T-helper 22 cell (primary cell): ENCODE data around the gene GPNMB.

Source experiments
- DNase-seq: peaks from one replicate; pipeline ENCODE4 v3.0.0-alpha.2; 2020; ENCODE audit warnings: low read depth

Gene GPNMB

GRCh38 chr7:23230641-23231101, 15.9 kb upstream of the GPNMB start:
- DNase-seq, result no peak

DNA sequence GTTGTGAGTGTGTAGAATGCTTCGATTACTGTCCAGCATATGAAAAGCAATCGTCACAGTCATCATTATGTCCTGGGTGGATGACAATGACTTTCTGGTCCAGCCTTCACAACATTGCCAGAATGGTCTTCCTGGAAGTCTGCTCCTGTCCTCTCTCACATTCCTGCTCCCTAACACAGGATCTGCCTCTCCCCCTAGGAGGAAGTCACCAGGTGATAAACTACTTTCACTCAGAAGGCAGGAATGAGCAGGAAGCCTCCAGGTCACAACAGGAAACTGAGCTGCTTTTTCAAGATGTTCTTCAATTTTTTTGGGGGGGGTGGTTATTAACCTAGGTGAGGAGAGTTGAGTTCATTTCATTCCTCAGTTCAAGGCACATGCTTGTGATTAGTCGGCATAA, 13.6 kb upstream of the GPNMB start:
- no peak for DNase-seq

DNA sequence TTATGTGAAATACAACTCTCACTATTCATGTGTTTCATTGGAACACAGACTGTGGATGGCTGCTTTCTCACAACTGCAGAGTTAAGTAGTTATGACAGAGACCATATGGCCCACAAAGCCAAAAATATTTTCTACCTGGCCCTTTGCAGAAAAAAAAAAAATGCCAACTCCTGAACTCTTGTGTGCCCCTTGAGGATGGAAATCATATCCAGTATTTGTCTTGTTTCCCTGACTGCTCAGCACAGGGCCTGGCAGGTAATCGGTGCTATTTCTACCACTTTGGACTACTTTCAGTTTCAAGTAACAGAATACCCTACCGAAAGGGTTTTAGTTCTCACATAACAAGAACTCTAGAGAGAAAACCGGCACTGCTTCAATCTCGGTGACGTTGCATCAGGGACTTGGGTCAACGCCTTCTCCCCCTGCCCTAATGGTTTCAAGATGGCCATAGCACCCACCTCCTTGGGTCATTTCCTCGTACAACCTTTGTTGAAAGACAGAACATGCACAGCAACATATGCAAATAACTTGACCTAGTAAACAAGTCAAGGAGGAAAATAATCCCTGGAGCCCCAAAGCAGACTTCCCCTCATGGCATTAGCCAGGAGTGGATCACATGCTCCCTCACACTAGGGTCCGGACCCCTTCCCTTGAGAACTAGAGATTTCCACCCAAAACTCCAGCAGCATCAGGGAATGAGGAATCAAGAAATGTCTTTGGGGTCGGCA, 11.8 kb upstream of the GPNMB start:
- DNase-seq, result no peak

DNA sequence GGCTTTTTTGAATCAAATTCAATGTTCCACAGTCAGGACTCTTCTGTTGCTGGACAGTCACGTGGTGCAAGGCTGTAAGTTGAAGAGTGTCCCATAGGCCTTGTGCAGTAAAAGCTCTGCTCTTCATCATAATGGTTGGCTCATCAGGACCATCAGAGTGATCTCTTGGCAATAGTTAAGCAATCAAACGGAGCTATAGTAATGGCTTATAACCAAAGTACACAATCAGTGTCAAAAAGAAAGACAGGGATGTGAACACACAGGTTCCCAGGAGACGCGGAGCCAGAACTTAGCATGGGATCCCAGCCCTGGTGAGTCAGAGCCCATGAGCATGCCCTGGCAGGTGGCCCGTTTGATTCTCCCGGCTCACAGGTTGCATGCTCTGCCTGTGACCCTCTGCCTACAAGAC, 10.8 kb upstream of the GPNMB start:
- no peak for DNase-seq

- DNase-seq, result no peak
Measured at GRCh38 chr7:23237000-23237399, 9.6 kb upstream of the GPNMB start.

GRCh38 chr7:23238983-23239652, 7.5 kb upstream of the GPNMB start:
- DNase-seq, result no peak

DNA sequence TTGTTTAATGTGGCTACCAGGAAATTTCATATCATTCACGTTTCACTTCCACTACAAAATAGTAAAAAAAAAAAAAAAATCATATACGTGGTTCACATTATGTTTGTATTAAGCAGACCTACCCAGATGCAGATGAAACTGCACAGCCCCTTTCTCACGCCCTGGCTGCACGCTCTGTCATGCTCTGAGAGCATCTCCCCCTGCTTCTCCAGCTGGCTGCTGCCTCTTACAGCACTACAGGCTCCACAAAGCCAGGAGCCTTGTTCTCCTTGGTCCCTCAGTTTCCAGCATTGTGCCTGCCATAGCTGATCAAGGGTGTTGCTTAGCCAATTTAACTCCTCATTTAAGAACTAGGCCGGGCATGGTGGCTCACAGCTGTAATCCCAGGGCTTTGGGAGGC, 6.9 kb upstream of the GPNMB start:
- DNase-seq, result no peak

- no peak for DNase-seq
Measured at GRCh38 chr7:23242321-23242720, 4.3 kb upstream of the GPNMB start.

DNA sequence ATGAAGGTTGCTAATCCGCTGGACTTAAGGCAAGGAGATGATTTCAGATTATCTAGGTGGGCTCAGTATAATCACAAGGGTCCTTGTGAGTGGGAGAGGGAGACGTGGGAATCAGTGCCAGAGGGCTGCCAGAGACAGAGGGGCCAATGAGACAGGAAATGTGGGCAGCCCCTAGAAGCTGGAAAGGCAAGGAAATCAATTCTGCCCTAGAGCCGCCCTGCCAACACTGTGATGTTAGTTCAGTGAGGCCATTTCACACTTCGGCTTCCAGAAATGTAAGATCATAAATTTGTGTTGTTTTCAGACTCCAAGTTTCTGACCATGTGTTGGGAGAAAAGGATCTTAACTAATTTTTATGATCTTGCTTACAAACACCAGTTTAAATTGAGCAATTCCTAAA, 3.6 kb upstream of the GPNMB start:
- DNase-seq, result no peak

DNA sequence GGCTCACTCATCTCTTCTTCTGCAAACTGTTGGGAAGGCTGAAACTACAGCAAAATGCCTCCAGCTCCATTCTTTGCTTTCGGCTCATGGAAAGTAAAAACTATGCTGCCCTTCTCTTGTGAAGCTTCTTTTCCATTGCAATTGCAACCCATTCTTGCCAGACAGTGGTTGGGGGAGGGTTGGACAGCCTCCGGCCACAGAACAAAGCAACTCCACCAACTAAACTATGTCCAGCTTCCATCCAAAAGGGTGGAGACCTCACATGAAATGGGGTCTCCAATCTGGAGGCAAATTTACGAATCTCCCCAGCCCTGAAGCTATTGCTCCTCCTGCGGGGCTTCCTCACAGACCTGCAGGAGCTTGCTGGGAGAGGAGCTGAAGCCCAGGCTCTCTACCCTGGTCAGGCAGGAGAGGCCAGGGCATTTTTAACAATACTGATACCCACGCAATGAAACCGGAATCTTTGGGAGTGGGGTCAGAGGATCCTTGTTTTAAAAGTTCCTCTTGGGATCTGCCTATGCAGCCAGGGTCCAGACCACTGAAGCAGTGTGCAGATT, 549 bp downstream of the GPNMB start:
- DNase-seq, result no peak

DNA sequence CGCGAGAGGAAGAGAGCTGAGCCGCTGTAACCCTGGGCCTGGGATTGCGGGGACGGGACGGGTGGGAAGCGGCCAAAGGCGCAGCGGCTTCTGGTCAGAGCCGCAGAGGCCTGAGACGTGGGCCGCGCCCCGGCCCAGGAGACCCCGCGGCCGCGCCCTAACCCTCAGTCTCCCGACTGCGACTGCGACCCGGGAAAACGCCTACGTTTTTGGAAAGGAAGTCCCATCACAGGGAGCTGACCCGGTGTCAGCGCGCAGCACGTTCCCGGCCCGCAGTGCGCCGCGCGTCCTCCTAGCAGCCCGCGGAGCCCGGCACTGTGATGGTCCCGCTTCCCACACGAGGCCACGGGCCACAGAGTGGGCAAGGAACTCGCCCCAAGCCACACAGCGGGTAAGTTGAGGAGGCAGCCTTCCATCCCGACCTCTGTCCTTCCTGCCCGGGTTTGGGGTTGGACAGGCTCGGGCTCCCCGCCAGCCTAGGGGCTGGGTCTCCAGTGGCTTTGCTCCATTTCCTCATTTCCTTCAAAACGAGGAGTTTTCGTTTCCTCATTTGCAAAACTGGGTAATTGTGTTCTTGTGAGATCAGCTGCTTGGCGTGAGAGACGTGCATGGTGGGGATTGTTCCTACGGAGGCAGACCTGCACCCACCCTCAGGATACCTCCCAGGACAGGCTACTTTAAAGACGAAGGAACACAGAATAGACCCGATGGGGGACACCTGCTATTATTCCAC, 1.2 kb downstream of the GPNMB start:
- no peak for DNase-seq

DNA sequence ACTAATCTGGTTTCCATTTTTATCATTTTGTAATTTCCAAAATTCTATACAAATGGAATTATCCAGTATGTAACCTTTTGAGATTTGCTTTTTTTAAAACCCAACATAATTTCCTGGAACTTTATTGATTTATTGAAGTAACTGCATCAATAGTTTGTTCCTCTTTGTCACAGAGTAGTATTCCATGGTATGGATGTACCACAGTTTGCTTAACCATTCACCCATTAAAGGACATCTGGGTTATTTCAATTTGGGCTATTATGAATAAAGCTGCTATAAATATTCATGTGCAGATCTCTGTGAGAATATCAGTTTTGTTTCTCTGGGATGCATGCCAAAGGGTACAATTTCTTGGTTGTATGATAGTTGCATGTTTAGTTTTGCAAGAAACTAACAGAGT, 2.9 kb downstream of the GPNMB start:
- DNase-seq, result no peak

GRCh38 chr7:23254051-23254681, 7.6 kb downstream of the GPNMB start:
- no peak for DNase-seq

DNA sequence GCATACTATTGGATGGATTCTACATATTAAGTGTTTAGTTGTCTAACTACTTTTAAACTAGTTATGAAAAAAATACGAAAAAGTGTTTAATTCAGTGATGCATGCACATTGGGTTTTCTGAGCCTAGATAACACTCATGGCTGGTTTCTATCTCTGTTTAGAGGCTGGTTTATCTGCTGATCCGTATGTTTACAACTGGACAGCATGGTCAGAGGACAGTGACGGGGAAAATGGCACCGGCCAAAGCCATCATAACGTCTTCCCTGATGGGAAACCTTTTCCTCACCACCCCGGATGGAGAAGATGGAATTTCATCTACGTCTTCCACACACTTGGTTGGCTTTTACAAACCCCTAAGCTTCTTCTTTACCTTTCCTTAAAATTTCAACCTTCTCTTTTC, 10.2 kb downstream of the GPNMB start:
- DNase-seq, result no peak

DNA sequence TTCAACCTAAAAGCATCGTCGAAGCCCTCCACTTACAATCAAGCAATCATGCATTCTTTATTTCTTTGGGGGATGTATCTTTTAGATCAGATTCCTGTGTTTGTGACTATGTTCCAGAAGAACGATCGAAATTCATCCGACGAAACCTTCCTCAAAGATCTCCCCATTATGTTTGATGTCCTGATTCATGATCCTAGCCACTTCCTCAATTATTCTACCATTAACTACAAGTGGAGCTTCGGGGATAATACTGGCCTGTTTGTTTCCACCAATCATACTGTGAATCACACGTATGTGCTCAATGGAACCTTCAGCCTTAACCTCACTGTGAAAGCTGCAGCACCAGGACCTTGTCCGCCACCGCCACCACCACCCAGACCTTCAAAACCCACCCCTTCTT, 13.8 kb downstream of the GPNMB start:
- no peak for DNase-seq

- DNase-seq, result peak; percentile 3
Measured at GRCh38 chr7:23261843-23262452, 15.4 kb downstream of the GPNMB start.

DNA sequence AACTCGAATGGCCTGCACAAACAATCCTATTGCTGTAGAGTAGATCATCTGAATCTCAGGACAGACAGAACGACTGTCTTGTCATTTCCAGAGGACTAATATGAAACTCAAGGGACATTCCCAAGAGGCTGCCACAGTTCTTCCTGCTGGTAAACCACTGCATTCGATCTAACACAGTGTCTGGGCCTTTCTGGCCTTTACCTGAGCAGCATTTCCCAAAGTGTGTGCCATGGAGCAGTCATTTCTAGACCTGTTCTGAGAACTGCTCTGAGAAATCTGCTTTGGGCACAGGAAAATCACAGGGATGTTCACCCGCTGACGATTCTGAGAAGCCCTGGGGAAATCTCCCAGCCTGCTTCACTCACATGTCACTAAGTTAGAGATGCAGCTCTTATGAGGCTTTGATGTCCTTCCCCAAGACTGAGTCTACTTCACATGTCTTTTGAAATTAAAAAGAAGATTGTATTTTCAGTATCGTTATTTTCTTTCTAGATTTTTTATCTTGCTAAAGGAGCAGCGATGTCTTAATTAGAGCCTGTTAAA, 18.4 kb downstream of the GPNMB start:
- DNase-seq, result no peak

GRCh38 chr7:23266918-23267317, 20.3 kb downstream of the GPNMB start:
- no peak for DNase-seq

- DNase-seq, result no peak
Measured at GRCh38 chr7:23267357-23267756, 20.8 kb downstream of the GPNMB start.

DNA sequence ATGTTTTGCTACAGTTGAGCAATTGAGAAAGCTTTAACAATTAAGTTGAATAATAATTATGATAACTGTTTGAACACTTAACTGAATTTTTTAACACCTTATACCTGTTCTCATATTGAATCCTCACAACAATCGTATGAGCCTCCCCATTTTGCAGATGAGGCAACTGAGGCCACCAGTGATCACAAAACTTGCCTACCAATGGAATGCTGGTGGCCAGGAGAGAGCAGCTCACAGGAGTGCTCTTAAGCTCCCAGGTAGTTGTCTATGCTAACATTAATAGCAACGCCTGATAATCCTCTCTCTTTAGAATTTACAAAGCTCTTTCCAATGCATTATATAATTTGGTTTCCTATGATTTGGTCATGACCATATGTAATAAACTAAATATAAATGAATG, 21.6 kb downstream of the GPNMB start:
- no peak for DNase-seq

DNA sequence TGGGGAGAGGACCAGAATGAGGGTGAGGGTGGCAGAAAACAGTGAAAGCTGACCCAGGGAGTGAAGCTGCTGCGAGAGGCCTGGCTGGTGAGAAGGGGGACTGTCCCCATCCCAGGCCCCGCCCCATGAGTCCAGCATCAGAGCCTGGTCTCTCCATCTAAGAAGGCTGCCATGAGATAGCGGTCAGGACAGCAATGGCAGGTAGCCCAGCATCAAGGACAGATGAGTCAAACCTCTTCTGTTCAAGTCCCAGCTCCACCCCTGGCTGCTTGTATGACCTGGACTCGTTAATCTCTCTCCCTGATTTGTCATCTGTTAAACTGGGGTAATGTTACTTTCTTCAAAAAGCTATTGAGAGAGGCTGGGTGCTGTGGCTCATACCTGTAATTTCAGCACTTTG, 22.2 kb downstream of the GPNMB start:
- DNase-seq, result no peak

DNA sequence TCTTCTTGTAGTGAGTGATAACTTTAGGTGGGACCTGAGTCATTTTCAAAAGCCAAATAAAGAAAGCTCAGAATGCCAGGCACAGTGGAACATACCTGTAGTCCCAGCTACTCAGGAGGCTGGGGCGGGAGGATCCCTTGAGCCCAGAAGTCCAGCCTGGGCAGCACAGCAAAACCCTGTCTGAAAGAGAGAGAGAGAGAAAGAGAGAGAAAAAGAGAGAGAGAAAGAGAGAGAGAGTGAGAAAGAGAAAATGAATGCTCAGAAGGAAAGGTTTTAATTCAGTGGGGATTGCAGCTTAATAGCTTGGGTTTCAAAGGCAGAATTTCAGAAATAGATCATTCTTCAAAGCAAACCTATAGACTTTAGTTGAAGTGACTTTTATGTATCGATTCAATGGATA, 25.7 kb downstream of the GPNMB start:
- no peak for DNase-seq
